ENCODE measurements around the gene FAM107B.
A peak's percentile ranks its signal among the peaks of the same experiment; 100 is the strongest.

The FAM107B gene

GRCh38 chr10:14481014-14481413 lies 293.7 kb downstream of the FAM107B start:
- DNase-seq (ENCODE audit: low read depth, low spot score): no peak
- TF ChIP-seq CTCF (IDR thresholded peaks at IDR 0.05; ENCODE audit: low read depth, low read length): no peak
- no peak overlapping the region for H3K4me3 ChIP-seq (ENCODE audit: low read depth, low read length)
- in situ Hi-C loops (cut with HindIII; ENCODE audit: low sequenced_read_pairs): no loop called here

- peak; percentile 77 for TF ChIP-seq CTCF (IDR thresholded peaks at IDR 0.05; ENCODE audit: low read depth, low read length)
- no peak overlapping the region for H3K4me3 ChIP-seq (ENCODE audit: low read depth, low read length)
- DNase-seq (ENCODE audit: low read depth, low spot score): peak; percentile 91
- in situ Hi-C loops (cut with HindIII; ENCODE audit: low sequenced_read_pairs): no loop called here
Observed at GRCh38 chr10:14478604-14479003, 296.1 kb downstream of the FAM107B start.

GRCh38 chr10:14478201-14478600 lies 296.5 kb downstream of the FAM107B start:
- no peak for DNase-seq (ENCODE audit: low read depth, low spot score)
- H3K4me3 ChIP-seq (ENCODE audit: low read depth, low read length): no peak overlapping the region
- no peak for TF ChIP-seq CTCF (IDR thresholded peaks at IDR 0.05; ENCODE audit: low read depth, low read length)
- in situ Hi-C loops (cut with HindIII; ENCODE audit: low sequenced_read_pairs): no loop called here

- in situ Hi-C loops (cut with HindIII; ENCODE audit: low sequenced_read_pairs): no loop called here
- TF ChIP-seq CTCF (IDR thresholded peaks at IDR 0.05; ENCODE audit: low read depth, low read length): no peak
- DNase-seq (ENCODE audit: low read depth, low spot score): peak; percentile 81
- no peak overlapping the region for H3K4me3 ChIP-seq (ENCODE audit: low read depth, low read length)
Observed at GRCh38 chr10:14477408-14477710, 297.3 kb downstream of the FAM107B start.

GRCh38 chr10:14476641-14477407 lies 297.9 kb downstream of the FAM107B start:
- DNase-seq (ENCODE audit: low read depth, low spot score): peak; percentile 93
- TF ChIP-seq CTCF (IDR thresholded peaks at IDR 0.05; ENCODE audit: low read depth, low read length): no peak
- in situ Hi-C loops (cut with HindIII; ENCODE audit: low sequenced_read_pairs): no loop called here
- H3K4me3 ChIP-seq (ENCODE audit: low read depth, low read length): no peak overlapping the region

- in situ Hi-C loops (cut with HindIII; ENCODE audit: low sequenced_read_pairs): no loop called here
- no peak for TF ChIP-seq CTCF (IDR thresholded peaks at IDR 0.05; ENCODE audit: low read depth, low read length)
- DNase-seq (ENCODE audit: low read depth, low spot score): no peak
- no peak overlapping the region for H3K4me3 ChIP-seq (ENCODE audit: low read depth, low read length)
Observed at GRCh38 chr10:14476006-14476405, 298.7 kb downstream of the FAM107B start.
